Stimulated activated CD8-positive, alpha-beta memory T cell treated with anti-CD3 and anti-CD28 coated beads, Interleukin-15, amount 100 ng/mL, for 24 hours (primary cell): Measurements from ENCODE around the gene MOB3B.

Source experiments
- DNase-seq: peaks from one replicate; pipeline ENCODE4 v3.0.0-alpha.2; 2020; ENCODE audit warnings: low read depth

The MOB3B gene

GRCh38 chr9:27365707-27366376, 163.8 kb downstream of the MOB3B start:
- no peak for DNase-seq

DNA sequence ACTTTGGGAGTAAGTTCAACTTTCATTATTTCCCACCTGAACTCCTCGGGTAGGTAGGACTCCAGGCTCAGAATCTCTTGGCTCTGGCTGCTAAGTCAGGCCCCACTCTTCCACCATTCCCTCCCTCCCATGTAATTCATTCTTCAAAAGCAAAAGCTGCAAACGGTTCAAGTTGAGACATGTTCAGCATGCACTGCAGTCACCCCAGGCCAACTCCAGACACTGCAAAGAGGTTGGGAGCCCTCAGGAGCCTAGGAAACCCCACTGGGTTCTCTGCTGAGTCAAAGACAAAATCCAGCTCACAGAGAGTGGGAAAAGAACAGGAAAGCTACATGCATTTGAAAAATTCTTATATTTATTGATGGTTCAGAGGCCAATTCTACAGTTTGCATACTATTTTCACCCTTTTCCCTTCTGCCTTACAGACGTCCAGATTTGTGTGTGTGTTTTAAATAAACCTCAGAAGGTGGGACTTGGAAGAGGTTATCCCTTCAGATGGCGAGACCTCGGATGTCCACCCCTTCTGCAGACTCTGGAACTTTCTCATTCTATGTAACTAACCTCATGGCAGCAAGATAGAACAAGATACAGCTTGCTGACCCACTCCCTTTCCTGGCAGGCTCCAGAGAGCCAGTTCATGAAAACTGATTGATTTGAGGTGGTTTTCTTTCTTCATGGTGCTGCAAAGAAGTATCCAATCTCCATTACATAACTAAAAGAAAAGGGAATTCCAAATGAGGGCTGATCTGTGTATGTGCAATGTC, 167.0 kb downstream of the MOB3B start:
- no peak for DNase-seq

GRCh38 chr9:27361492-27361891, 168.1 kb downstream of the MOB3B start:
- DNase-seq: no peak

DNA sequence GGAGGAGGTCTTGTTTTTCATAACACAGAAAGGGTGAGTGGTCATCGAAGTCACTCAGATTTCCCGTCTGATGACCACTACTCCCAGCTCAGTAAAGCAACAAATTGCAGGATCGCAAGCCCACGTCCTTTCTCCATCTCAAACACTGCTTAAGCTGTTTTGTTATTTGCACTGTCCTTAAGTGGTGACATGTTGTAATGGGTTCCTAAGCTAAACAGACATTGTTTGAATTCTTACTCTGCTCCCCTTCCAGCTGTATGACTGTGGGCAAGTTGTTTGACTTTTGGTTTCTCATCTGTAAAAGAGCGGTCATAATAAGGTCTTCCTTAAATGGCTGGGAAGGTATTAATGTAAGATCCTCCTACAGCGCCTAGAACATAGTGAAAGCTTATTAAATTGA, 169.9 kb downstream of the MOB3B start:
- no peak for DNase-seq

DNA sequence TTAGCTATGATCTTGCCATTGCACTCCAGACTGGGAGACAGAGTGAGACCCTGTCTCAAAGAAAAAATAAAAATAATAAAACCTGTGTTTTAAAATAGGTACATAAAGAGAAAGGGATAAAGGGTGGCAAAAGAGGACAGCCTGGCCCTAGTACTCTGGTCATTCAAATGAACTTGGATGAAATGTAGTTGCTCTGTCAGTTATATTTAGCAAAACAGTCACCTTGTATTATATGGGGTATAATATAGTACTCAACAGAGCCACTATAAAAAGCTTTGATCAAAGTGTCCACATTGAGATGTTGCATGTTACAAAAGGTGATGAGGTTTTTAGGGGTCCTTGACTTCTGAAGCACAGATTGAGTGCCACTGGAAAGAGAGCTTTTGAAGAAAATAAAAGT, 171.6 kb downstream of the MOB3B start:
- no peak for DNase-seq

- DNase-seq: no peak
Observed at GRCh38 chr9:27356446-27356845, 173.2 kb downstream of the MOB3B start.

GRCh38 chr9:27355166-27355565, 174.4 kb downstream of the MOB3B start:
- DNase-seq: no peak

GRCh38 chr9:27353474-27354229, 176.0 kb downstream of the MOB3B start:
- DNase-seq: no peak

- no peak for DNase-seq
Observed at GRCh38 chr9:27353166-27353473, 176.5 kb downstream of the MOB3B start.

GRCh38 chr9:27352457-27353165, 177.0 kb downstream of the MOB3B start:
- DNase-seq: no peak

GRCh38 chr9:27351438-27351837, 178.2 kb downstream of the MOB3B start:
- DNase-seq: no peak

- no peak for DNase-seq
Observed at GRCh38 chr9:27350382-27350976, 179.1 kb downstream of the MOB3B start.

DNA sequence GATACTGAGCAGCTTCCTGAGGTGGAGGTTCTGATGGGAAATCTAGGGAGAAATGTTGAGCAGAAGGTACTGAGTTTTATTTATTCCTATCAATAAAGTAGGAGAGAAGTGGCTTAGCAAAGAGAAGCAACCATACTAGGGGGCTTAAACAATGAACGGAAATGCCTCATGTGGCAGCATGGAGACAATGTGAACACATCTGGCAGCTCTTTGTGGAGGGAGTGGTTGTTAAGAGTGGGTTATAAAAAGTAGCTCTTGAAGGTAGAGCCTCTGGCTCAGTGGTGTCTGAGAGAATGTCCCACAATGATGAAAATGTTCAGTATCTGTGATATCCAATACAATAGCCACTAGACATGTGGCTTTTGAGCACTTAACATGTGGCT, 179.9 kb downstream of the MOB3B start:
- DNase-seq: no peak

DNA sequence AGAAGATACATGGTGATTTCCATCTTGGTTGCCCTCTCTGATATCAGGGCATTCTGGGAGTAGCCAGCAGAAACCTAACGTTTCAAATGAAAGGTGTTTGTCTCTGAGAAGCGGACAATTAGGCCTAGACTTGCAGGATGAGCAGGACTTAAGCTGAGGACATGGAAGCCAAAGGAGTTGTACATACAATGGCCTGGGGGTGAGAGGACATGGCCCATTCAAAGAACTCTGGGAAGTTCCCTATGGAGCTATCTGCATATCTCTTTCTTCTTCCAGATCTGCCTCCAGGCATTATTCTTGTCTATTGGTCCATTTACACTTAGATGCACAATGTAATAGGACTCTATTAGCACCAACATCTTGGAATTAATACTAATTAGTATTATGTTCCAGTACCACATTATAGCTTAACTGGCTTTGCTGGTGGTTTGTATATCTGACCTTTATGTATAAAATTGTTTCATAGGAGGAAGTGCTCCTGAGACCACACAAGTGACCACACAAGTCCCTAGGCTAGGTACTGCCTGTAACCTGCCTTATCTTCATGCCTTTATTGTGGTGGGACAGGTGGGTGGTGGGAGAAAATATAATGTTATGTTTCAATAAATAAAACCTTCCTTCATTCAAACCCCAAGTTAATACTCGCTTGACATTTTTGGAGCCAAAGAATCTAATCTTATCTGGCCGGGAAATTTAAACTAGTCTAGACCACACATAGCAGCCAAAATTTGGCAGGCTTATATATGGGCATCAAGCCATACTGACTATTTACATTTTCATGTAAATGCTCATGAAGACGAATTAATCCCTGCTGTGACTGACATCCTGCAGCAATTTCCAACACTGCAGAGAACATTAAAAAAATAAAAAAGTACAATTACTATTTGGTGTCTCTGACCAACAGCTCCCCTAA, 180.6 kb downstream of the MOB3B start:
- DNase-seq: no peak

- no peak for DNase-seq
Observed at GRCh38 chr9:27347889-27348288, 181.7 kb downstream of the MOB3B start.

DNA sequence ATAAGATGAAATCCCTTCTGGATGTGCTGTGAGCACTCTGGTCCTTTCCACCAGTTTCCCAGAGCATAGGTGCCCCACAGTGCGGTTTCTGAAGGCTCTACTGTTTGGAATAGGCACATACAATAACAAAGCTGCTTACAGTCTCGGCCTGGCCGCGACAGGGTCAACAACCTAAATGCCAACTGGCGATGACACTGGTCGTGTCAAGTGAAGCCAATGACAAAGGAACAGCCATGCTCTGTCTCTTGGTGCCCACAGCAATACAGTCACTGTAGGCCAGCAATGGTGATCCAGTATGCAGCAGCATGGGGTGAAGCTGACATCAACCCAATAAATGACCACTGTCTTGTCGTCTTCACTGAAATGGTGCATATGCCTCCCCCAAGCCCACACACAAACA, 184.8 kb downstream of the MOB3B start:
- DNase-seq: no peak

- DNase-seq: no peak
Observed at GRCh38 chr9:27341545-27342294, 187.9 kb downstream of the MOB3B start.

GRCh38 chr9:27340961-27341511, 188.6 kb downstream of the MOB3B start:
- DNase-seq: no peak

DNA sequence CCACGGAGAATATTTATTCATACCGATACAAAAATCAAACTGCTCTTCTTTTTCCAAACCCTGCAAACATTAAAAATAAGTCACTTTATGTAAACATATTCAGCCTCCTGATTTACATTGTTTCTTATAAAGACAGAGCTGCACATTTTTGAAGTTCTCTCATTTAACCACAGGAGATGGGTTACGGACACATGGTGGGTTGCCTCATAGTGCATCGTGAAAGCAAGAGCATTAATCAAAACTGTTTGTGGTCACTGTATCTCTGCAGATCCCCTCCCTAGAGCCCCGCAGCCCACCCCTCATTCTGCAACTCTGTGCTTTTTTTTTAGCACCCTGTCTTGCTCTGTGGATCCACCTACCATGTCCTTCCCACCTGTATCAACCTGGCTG, 189.3 kb downstream of the MOB3B start:
- DNase-seq: no peak

DNA sequence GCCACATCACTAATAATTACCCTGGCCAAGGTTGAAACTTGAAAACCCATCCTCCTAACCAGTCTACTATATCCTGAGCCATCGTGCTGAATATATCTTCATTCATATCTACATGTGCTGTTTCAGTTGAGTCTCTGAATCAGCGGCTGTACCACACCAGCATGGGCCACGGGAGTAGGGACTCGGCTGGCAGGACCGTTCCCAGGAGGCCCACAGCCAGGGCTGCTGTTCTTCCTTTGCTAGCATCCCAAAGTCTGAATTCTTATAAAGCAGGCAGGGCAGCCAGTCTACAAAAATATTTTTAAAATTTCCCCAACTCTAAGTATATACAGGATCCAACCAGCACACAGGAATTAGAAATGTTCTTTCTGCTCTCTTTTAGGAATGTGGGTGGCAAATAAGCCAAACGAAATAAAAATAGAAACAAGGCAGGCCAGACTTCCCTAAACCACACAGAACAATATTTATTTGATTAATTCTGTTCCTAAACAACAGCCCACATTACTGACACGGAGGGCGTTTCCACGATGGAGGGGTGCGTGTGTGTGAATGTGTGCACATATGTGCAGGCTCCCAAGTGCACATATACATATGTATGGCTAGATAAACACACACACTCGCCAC, 189.8 kb downstream of the MOB3B start:
- DNase-seq: no peak
